ENCODE measurements around the gene CNOT4. TPM values are rescaled to one million over a fixed set of nuclear protein-coding genes. Genes with fewer than 3 reads are reported as not detected.

The CNOT4 gene
- total and polyA plus RNA-seq, 2 of the 13 experiments (the other 11 are each of a cell fraction or from before 2014, with no cell fraction given) = 7.4 to 8.4 TPM

- TF ChIP-seq HMGXB3 (CRISPR knock-in tag; IDR thresholded peaks at IDR 0.05; ENCODE audit: borderline replicate concordance) (peak; percentile 51; the same call in 1 of the 2 replicates), ZNF737 (CRISPR knock-in tag; IDR thresholded peaks at IDR 0.05; ENCODE audit: borderline replicate concordance) (no peak), ZNF230 (CRISPR knock-in tag; IDR thresholded peaks at IDR 0.05) (peak; percentile 86; the same call in 1 of the 2 replicates), KDM3A (CRISPR knock-in tag; IDR thresholded peaks at IDR 0.05; ENCODE audit: low read depth) (0 out of 2 replicates have a peak, but pooled peaks have one; percentile 28), TGIF2 (CRISPR knock-in tag; IDR thresholded peaks at IDR 0.05) (peak; percentile 92), AHR (CRISPR knock-in tag; IDR thresholded peaks at IDR 0.05) (peak; percentile 81), KAT8 (CRISPR knock-in tag; IDR thresholded peaks at IDR 0.05) (peak; percentile 93), HCFC1 (IDR thresholded peaks at IDR 0.05; ENCODE audit: low read depth, low read length) (peak; percentile 92), NRL (CRISPR knock-in tag; IDR thresholded peaks at IDR 0.05; ENCODE audit: borderline replicate concordance) (peak; percentile 91), TSC22D2 (CRISPR knock-in tag; IDR thresholded peaks at IDR 0.05; ENCODE audit: borderline replicate concordance) (peak; percentile 29; the same call in 1 of the 2 replicates), TEAD3 (CRISPR knock-in tag; optimal IDR thresholded peaks at IDR 0.05; ENCODE audit: borderline replicate concordance) (peak; percentile 63), ZNF430 (CRISPR knock-in tag; IDR thresholded peaks at IDR 0.05) (peak; percentile 76; the same call in 1 of the 2 replicates), KLF6 (CRISPR knock-in tag; IDR thresholded peaks at IDR 0.05) (peak; percentile 72; the same call in 1 of the 2 replicates), ZNF329 (CRISPR knock-in tag; IDR thresholded peaks at IDR 0.05; ENCODE audit: low read depth) (peak; percentile 56; the same call in 1 of the 2 replicates), THAP11 (CRISPR knock-in tag; IDR thresholded peaks at IDR 0.05) (peak; percentile 100), AFF4 (CRISPR knock-in tag; IDR thresholded peaks at IDR 0.05) (peak; percentile 26), KLF16 (CRISPR knock-in tag; IDR thresholded peaks at IDR 0.05) (peak in 1 of 2 experiments; percentile 85; a peak in 1 of 4 replicates), KDM2A (CRISPR knock-in tag; IDR thresholded peaks at IDR 0.05; ENCODE audit: borderline replicate concordance, low read depth) (peak; percentile 79), KDM5B (CRISPR knock-in tag; IDR thresholded peaks at IDR 0.05; ENCODE audit: borderline replicate concordance) (peak; percentile 80), KMT2A (CRISPR knock-in tag; IDR thresholded peaks at IDR 0.05) (peak; percentile 72; the same call in 1 of the 2 replicates)
These were observed 47.8 kb upstream of the CNOT4 start, which contains the start of gene NUP205 (continued) for GRCh38 chr7:135557455-135558336.

Measured in HepG2 (cell line).